IPS-NIHi7 (cell line): ENCODE data around the gene CMSS1.

Source experiments
- DNase-seq: peaks from one replicate; pipeline ENCODE4 v3.0.0; 2012; ENCODE audit warnings: mixed read lengths; ENCODE audit errors: extremely low spot score

Gene CMSS1

DNA sequence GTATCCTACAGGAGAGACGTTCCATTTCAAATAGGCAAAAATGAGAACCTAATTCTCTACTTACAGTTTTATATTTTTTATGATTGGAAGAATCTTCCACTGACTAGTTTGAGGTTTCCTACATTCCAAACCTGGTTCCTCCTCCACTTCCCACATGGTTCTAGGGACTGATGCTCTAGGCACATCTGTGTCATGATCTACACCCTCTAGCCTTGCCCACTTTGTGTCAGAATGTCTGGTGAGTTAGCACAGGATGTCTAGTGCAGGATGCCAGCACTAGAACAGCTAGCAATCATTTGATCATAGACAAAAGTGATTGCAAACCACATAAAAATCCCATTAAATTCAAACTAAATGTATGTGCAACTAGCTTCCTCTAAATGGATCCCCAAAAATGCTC is 323.3 kb downstream of the CMSS1 start:
- DNase-seq, result no peak

DNA sequence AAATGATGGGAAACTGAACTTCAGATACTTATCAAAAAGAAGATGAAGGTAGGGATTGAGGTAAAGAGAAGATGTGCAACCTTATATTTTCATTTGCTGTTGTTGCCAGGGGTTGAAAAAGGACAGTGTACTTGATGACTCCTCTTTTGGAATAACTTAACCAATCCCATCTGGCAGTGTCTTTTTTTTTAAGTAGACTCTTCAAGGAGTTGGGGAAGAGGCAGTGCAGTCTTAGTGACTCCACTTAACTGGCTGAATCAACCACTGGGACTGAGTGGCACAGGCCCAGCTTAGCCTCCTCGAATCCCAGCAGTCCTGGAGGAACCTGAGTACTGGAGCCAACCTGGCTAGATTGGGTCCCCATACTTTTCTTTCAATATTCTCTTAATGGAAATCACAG is 323.9 kb downstream of the CMSS1 start:
- DNase-seq, result no peak

DNA sequence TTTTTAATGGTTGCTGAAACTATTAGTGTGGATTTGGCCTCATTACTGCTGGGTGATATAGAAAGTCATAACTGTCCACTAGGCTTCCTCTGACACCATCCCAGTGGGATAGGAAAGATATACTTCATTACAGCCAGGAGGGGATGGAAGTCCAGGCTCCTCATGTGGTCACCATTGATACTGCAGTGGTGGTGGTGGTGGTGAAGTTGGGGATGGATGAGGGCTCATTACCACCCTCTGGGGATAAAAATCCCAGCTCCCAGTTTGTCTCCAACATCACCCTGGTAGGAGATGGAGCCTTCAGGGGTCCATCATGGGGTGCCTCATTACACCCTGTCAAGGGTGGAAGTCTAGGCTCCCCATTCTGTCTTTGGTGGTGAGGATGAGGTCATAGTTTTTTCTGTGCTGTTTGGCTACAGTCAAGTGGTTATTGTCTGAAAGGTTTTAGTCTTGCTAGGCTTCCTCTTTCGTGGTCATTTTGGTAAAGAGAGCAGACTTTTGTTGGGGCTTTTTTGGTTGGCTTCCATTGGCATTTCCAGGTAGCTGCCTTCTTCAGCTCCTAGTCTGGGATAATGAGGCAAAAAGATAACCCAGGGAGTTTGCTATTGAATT is 326.7 kb downstream of the CMSS1 start:
- DNase-seq, result no peak

DNA sequence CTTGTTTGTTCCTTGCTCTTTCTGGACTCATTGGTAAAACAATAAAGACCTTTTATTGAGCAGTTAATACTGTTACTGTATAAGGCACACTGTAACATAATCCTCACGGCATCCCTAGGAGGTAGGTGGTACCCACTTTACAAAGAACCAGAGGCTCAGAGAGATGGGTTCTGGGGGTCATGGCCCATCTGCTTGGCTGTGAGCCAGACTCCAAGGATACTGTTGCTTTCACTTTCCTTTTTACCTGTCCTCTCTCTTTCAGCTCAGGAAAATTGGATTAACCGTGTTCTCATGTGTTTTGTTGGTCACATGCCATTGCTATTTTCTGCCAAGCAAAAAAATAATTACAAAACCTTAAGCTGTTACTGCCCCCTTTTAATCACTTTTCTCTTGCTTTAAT is 331.5 kb downstream of the CMSS1 start:
- no peak for DNase-seq

DNA sequence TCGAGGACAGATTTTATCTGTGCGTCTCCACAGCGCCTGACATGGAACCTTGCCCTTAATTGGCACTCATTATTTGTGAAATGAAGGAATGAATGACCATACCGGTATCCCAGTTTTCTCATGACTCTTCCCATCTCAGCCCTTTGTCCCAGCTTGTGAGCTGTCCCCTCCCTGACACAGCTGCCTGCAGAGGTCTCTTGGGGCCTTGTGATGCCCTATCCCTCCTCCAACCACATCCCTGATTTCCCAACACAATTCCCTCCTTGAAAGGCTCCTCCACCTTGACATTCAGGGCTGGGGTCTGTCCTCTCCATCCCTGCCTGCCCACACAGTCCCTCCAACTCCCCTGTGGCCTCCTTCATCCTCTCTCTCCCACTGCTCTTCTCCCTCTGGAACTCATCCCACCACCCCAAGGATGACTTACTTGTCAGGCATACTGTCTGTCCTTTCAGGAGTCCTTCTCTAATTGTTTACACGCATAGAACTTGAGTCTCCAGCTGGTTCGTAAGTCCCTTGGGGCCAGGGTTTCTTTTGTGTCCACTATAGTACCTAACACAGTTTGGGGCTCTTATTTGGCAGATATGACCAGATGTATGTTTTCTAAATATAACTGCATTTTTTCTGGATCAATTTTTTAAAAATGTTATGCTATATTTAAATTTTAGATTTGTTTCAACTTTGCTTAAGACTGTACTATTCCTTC is 332.2 kb downstream of the CMSS1 start:
- DNase-seq, result no peak

GRCh38 chr3:100150473-100150872 is 332.8 kb downstream of the CMSS1 start:
- DNase-seq, result no peak

DNA sequence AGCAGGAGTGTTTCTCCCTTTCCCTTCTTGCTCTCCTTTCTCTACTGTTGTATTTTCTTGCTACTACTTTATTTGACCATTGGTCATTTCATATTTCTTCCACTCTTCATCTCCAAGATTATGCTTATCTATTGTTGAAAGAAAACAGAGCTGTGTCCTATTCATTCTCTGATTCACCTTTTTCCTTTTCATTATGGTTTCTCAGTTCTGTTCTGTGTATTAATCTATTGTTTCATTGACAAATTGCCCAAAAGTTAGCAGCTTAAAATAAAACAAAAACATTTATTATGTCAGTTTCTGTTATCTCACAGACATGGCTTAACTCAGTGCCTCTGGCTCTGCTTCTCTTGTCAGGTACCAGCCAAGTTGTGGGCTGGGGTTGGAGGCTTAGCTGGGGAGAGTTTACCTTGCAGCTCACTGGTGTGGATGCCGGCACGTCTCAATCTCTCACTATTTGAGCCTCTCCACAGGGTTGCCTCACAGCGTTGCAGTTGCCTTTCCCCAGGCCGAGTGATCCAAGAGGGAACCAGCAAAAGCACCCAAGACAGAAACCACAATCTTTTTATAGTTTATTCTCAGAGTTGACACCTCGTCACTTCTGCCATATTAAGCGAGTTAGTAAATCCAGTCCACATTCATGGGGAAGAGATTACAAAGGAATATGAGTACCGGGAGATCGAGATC is 333.5 kb downstream of the CMSS1 start:
- peak; percentile 24 for DNase-seq

GRCh38 chr3:100154171-100154570 is 336.5 kb downstream of the CMSS1 start:
- DNase-seq, result no peak

- no peak for DNase-seq
These were observed 337.5 kb downstream of the CMSS1 start for GRCh38 chr3:100155128-100155527.

- DNase-seq, result no peak
These were observed 337.9 kb downstream of the CMSS1 start for GRCh38 chr3:100155590-100155989.

GRCh38 chr3:100157685-100158084 is 340.0 kb downstream of the CMSS1 start:
- DNase-seq, result no peak

- DNase-seq, result no peak
These were observed 341.3 kb downstream of the CMSS1 start for GRCh38 chr3:100158918-100159330.

GRCh38 chr3:100159331-100160153 is 341.9 kb downstream of the CMSS1 start:
- no peak for DNase-seq

DNA sequence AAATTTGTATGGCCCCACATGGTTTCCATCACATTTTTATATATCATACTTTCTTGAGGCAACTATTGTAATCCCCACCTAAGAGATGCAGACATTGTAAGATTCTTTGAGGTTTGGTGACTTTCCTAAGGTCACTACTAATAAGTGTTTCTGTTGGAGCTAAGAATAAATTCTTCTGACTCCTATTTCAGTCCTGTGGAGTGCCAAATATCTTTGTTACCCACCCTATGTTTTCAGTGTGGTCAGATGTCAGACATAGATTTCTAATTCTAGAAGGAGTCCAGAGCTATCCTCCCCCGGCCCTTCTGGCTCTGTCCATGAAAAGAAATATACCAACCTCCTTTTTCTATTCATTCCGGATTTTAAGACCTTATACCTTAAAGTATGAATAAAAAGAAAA is 342.9 kb downstream of the CMSS1 start:
- DNase-seq, result no peak

GRCh38 chr3:100163787-100164186 is 346.1 kb downstream of the CMSS1 start:
- DNase-seq, result no peak

- DNase-seq, result no peak
These were observed 347.1 kb downstream of the CMSS1 start for GRCh38 chr3:100164743-100165142.

DNA sequence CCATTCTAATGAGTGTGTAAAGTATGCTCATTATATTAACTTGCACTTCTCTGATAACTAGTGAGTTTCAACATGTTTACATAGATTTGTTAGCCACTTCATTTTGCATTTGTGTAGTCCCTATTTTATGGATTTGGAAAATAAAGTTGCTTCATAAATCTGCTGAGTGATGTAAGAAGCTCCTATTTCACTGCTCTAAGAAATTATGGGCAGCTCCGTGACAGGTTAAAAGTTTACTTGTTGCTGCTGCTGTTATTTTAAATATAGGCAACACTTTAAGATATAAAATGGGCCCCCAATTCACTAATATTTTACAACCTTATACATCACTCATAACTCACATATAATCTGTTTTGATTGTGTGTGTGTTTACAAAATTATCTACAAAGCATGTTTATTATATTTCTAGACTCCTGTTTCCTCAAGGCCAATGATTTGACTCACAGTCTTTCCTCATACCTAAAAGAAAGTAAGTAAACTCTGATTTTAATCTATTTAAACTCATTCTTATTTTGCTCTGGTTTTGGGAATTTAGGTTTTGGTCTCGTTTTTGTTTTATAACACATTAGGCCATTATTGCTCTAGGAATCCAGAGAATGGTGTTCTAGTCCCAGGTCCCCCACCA is 348.4 kb downstream of the CMSS1 start:
- no peak for DNase-seq

DNA sequence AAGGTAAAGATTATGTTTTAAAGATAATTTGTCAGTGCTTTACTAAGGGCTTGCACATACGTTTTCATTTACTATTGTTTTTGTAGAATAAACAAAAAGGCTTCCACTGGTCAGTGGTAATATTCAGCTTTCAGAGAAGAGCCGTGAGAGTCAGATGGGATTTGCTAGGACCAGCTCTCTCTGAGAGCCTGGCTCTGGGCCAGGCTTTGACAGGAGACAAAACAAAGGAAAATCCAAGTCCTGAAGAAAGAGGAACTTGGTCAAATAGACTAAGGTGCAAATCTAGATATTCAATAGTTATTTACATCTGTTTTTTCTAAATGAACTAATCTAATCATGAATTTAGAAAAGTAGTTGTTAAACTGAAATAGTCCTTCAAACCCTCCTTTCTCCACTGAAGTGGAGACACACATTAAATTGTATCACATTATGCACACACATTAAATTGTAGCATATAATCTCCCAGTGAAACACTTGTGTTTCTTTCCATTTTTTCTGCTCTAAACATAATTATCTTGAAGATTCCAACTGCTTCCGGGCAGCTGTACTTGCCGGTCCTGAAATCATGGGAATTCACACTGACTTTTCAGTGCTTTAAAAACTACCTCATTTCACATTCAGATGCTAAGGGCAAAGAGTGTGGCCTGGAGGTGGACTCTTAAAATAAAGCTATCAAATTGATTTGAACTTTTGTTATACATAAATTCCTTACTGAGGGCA is 351.7 kb downstream of the CMSS1 start:
- no peak for DNase-seq

DNA sequence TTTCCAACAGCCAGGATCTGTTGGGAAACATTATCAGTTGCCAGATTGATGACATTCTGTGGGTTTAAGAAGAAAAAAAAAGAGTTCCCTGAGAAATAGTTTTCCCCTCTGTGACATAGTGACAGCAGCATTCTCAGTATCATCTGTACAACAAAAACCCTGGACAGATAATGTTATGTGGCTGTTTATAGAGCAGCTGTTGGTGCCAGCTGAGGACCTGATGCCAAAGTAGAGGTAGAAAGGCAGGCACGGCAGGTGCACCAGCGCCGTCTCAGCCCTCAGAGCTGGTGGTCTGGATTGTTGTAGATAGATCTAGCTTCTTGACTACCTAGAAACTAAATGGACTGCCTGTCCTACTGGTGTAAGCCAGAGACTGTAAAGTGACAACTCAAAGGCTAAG is 352.8 kb downstream of the CMSS1 start:
- no peak for DNase-seq

DNA sequence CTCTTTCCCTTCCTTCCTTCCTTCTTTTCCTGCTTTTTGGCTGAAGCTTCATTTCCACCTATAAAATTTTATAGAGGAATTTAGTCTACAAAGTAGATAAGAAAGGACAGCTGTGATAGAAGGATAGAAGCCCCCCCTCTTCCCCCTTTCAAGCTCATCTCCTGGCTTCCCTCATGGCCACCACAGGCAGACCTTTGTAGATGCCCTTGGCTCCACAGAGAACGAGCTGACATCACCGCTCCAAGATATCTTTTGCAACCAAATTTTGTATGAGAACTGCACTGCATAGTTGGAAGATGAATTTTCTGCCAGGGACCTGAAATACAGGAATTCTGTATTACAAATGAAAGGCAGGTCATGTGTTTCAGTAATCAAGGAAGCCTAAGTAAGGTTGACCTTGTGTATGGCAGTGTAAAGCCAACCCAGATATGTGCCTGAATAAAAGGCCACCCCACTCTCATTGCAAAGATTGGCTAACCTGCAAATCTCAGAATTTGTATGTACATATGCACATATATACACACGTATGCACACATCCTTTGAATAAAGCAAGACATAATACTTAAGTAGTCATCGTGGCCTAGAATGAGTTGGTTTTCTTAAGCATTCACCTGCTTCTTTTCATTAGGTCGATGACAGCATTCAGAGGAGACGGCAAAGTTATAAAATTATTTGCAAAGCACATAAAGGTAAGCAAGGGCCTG is 353.7 kb downstream of the CMSS1 start:
- DNase-seq, result no peak

DNA sequence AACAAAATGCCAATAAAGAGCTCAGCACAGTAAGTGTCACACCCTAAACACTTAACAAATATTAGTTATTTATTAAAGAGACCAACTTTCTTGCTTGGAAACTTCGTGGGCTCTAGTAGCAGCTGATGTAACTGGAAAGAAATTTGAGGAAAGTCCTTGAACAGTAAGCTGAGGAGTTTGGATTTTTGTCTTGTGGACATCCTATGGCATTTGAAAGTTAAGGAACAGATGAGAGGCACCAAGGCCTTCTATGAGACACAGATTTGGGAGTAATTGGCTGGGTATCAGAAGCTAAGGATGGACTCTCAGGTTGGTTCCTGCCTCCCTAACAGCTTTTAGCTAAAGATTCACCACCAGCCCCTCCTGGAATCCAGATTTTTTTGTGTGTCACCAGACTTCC is 356.3 kb downstream of the CMSS1 start:
- DNase-seq, result no peak
